HK-2 (cell line): ENCODE results near the gene GNA15.

Source experiments
- DNase-seq: peaks from one replicate; pipeline ENCODE4 v3.0.0-alpha.2; 2018; ENCODE audit not compliant: unreplicated experiment

The GNA15 gene

DNA sequence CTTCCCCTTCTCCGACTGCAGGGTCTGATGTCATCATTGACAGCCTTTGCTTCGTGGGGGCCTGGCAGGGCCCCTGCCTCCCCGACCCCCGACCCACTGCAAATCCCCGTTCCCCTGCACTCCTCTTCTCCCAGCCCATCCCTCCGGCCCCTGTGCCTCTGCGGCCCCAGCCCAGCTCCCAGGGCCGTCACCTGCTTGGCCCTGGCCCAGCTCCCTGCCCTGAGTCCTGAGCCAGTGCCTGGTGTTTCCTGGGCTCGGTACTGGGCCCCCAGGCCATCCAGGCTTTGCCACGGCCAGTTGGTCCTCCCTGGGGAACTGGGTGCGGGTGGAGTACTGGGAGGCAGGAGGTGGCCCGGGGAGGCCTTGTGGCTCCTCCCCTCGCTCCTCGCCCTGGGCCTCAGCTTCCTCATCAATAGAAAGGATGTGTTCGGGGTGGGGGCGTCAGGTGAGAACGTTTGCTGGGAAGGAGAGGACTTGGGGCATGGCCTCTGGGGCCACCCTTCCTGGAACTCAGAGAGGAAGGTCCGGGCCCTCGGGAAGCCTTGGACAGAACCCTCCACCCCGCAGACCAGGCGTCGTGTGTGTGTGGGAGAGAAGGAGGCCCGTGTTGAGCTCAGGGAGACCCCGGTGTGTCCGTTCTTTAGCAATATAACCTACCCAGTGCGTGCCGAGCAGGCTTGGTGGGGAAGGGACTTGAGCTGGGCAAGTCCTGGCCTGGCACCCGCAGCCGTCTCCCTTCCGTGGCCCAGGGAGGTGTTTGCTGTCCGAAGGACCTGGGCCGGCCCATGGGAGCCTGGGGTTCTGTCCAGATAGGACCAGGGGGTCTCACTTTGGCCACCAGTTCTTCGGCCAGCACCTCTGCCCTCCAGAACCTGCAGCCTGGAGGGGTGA is 72.7 kb downstream of the GNA15 start:
- no peak for DNase-seq

GRCh38 chr19:3210347-3211017 is 74.6 kb downstream of the GNA15 start:
- DNase-seq: peak; percentile 59

DNA sequence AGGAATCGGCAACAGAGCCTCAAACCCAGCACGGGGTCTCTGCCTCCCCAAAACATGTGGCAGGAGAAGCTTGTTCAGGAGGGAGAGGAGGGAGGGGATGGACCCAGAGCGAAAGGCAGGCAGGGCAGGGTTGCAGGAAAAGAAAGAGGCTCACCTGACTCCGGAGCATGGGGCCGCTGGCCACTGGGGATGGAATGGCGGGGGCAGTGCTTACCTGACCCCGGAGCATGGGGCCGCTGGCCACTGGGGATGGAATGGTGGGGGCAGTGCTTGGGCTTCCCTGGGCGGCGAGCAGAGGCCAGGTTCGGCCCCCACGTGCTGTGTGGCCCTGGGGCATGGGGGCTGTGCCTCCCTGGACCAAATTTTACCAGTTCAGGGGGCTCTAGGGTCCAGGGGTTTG is 75.4 kb downstream of the GNA15 start:
- DNase-seq: no peak

- no peak for DNase-seq
Observed at GRCh38 chr19:3213159-3213558, 77.3 kb downstream of the GNA15 start.
